GM20000 (cell line): ENCODE measurements around the gene KCNIP4.

ENCODE experiments used
- DNase-seq: peaks from one replicate; pipeline ENCODE4 v3.0.0; 2012; ENCODE audit warnings: low spot score
- CTCF ChIP-seq: IDR thresholded peaks from 2 replicates; pipeline ENCODE4 v1.5.1; 2012; ENCODE audit warnings: mild to moderate bottlenecking, control low read depth; ENCODE audit errors: extremely low read depth, missing control alignments

KCNIP4 gene

GRCh38 chr4:21415728-21416127 lies 532.8 kb downstream of the KCNIP4 start:
- TF ChIP-seq CTCF: no peak
- DNase-seq: no peak

GRCh38 chr4:21413807-21414370 lies 534.7 kb downstream of the KCNIP4 start:
- TF ChIP-seq CTCF: no peak
- DNase-seq: no peak

GRCh38 chr4:21411086-21411485 lies 537.5 kb downstream of the KCNIP4 start:
- TF ChIP-seq CTCF: no peak

GRCh38 chr4:21410372-21410771 lies 538.2 kb downstream of the KCNIP4 start:
- no peak for TF ChIP-seq CTCF
- DNase-seq: no peak

More at GRCh38 chr4:21411086-21411485, 537.5 kb downstream of the KCNIP4 start:
- DNase-seq: no peak

GRCh38 chr4:21387683-21388082 lies 560.9 kb downstream of the KCNIP4 start:
- DNase-seq: no peak
- no peak for TF ChIP-seq CTCF

GRCh38 chr4:21386166-21386780 lies 562.3 kb downstream of the KCNIP4 start:
- no peak for TF ChIP-seq CTCF
- DNase-seq: no peak

- TF ChIP-seq CTCF: no peak
These were observed 562.9 kb downstream of the KCNIP4 start for GRCh38 chr4:21385706-21386105.

More at GRCh38 chr4:21385706-21386105, 562.9 kb downstream of the KCNIP4 start:
- DNase-seq: no peak
